Measurements from ENCODE around the gene CADM4. TPM values are rescaled to one million over a fixed set of nuclear protein-coding genes. Genes with fewer than 3 reads are reported as not detected.

The CADM4 gene
- total and polyA plus RNA-seq, 8 donors: 5.9 to 11.3 (median 8.7) TPM

GRCh38 chr19:43582495-43582894, 57.2 kb downstream of the CADM4 start:
- ATAC-seq (no peak), FAIRE-seq (no peak), DNase-seq (no peak)
- intact Hi-C loops (cut with DNase I): no loop called here
- TF ChIP-seq CTCF (IDR thresholded peaks at IDR 0.05): no peak
- H3K4me3 ChIP-seq: no peak overlapping the region
- H3K36me3 ChIP-seq: no peaks in the 10 kb centered on the region
- 74 to 81% methylated on average over 2 of the region's 2 CpGs for WGBS, 2 donors
- H3K27me3 ChIP-seq: no peaks in the 10 kb centered on the region
- no peak overlapping the region for H3K27ac ChIP-seq
- no peaks in the 10 kb centered on the region for H3K9me3 ChIP-seq
- peaks cover 0 to 8% (median 6%) of the 10 kb centered on the region in 3 donors for H3K4me1 ChIP-seq

DNA sequence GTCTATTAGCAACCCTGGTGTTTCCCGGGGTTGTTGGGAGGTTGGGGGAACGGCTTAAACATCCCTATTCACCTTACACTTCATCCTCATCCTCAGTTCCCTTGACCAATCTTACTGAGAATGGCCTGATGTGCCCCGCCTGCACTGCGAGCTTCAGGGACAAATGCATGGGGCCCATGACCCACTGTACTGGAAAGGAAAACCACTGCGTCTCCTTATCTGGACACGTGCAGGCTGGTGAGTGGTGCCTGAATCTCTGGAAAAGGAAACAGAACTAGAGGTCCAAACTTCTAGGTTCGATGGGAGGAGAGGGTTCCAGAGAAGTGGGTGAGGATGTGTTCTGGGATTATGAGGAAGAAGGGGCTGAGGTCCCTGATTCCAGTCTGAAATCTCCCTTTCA, 58.2 kb downstream of the CADM4 start:
- ATAC-seq (no peak), DNase-seq (no peak), FAIRE-seq (no peak)
- Histone ChIP-seq H3K27ac (no peak overlapping the region), H3K27me3 (no peaks in the 10 kb centered on the region), H3K4me1 (peaks cover 0 to 8% (median 6%) of the 10 kb centered on the region in 3 donors), H3K4me3 (no peak overlapping the region), H3K36me3 (no peaks in the 10 kb centered on the region), H3K9me3 (no peaks in the 10 kb centered on the region)
- no peak for TF ChIP-seq CTCF (IDR thresholded peaks at IDR 0.05)
- intact Hi-C loops (cut with DNase I): no loop called here
- WGBS, 2 donors: 65 to 75% methylated on average over 7 of the region's 7 CpGs

- peaks cover under 1 to 7% (median 7%) of the 10 kb centered on the region in 3 donors for H3K4me1 ChIP-seq
- no peak for FAIRE-seq
- H3K4me3 ChIP-seq: no peak overlapping the region
- H3K36me3 ChIP-seq: no peaks in the 10 kb centered on the region
- intact Hi-C loops (cut with DNase I): no loop called here
- DNase-seq: no peak
- H3K27ac ChIP-seq: no peak overlapping the region
- no peak for ATAC-seq
- no peak for TF ChIP-seq CTCF (IDR thresholded peaks at IDR 0.05)
- no peaks in the 10 kb centered on the region for H3K9me3 ChIP-seq
- no peaks in the 10 kb centered on the region for H3K27me3 ChIP-seq
- 57 to 72% methylated on average over 3 of the region's 3 CpGs for WGBS, 2 donors
Measured at GRCh38 chr19:43578787-43579186, 60.9 kb downstream of the CADM4 start.

GRCh38 chr19:43575955-43576878, 63.4 kb downstream of the CADM4 start:
- H3K27me3 ChIP-seq: no peaks in the 10 kb centered on the region
- peaks cover 0 to 7% (median 7%) of the 10 kb centered on the region in 3 donors for H3K4me1 ChIP-seq
- DNase-seq (peak in 1 of 6 donors; percentile 28), FAIRE-seq (no peak), ATAC-seq (peak in 2 of 4 donors; percentile 1 to 4)
- 64 to 67% methylated on average over 37 of the region's 37 CpGs for WGBS, 2 donors
- H3K9me3 ChIP-seq: no peaks in the 10 kb centered on the region
- peak overlapping the region in 2 of 4 donors; percentile 69 to 82 for H3K4me3 ChIP-seq
- intact Hi-C loops (cut with DNase I): no loop called here
- no peak for TF ChIP-seq CTCF (IDR thresholded peaks at IDR 0.05)
- H3K36me3 ChIP-seq: no peaks in the 10 kb centered on the region
- peak overlapping the region in 3 of 4 donors; percentile 7 to 62 (median 54) for H3K27ac ChIP-seq
